ENCODE data around the gene NRG4. TPM values are rescaled to one million over a fixed set of nuclear protein-coding genes. Genes with fewer than 3 reads are reported as not detected.
A peak's percentile ranks its signal among the peaks of the same experiment; 100 is the strongest.
"Not testable (repeated sequence)": the region's sequence is repeated elsewhere in the genome, so short reads cannot be mapped to it uniquely, and the experiment has no call there.

NRG4 gene
- total RNA-seq, 1 experiment from 2014 or later = not detected

DNA sequence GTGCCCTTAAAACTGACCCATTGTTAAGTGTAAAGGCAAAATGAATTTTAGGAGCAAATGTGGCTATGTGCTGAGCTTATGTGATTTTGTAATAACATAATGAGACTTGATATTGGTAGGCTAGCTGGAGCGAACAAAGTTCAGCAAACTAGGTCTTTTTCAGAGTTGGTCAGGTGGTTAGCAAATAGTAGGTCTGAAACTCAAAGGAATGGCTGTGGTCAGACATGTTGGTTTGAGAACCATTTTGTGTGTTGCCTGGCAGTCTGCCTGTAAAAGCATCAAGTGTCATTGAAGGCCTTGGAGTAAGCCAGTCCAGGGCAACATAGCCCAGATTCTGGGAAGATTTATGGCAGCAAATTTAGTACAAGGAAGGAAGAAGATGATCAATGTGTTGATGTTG lies 92.1 kb downstream of the NRG4 start:
- H3K9me3 ChIP-seq (ENCODE audit: low read length) = no peaks in the 10 kb centered on the region
- no peak overlapping the region for H3K4me2 ChIP-seq (ENCODE audit: low read depth, low read length, poor library complexity, severe bottlenecking)
- peaks cover 30% of the 10 kb centered on the region; the same call in 1 of the 2 replicates for H3K36me3 ChIP-seq (ENCODE audit: insufficient read depth, low read length)
- H2AFZ ChIP-seq (ENCODE audit: low read length) = no peak overlapping the region
- no peaks in the 10 kb centered on the region for H3K9me2 ChIP-seq (replicated peaks; ENCODE audit: insufficient read depth, low read length)
- H3K27me3 ChIP-seq (ENCODE audit: low read length) = no peaks in the 10 kb centered on the region
- no peak overlapping the region for H3K4me3 ChIP-seq (ENCODE audit: low read length)
- H4K20me1 ChIP-seq (ENCODE audit: insufficient read depth, low read depth, low read length) = no peaks in the 10 kb centered on the region; the same call in 1 of the 2 replicates
- peaks cover 73% of the 10 kb centered on the region for H3K79me2 ChIP-seq (ENCODE audit: low read length)
- peaks cover 28% of the 10 kb centered on the region for H3K4me1 ChIP-seq (ENCODE audit: low read length)
- no peak for DNase-seq
- no peak overlapping the region for H3K9ac ChIP-seq (ENCODE audit: low read length)
- no peak overlapping the region for H3K27ac ChIP-seq (ENCODE audit: low read length)

DNA sequence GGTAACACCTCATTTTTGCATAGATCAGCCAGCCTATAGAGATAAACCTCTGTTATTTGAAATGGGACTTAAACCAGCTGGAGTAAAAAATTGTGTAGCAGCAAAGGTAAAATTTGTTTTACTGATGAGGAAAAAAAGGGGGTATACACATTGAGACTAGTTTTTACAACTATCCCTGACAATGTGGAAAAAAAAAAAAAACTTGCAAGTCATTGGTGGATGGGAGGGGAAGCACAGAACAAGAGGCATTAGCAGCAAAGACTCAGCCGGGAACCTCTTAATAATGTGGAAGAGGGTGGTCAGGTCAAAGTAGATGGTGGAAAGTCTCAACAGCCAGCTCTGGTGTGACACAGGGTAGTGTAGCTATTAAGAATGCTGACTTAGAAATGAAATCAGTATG lies 94.1 kb downstream of the NRG4 start:
- Histone ChIP-seq H3K9me2 (replicated peaks; ENCODE audit: insufficient read depth, low read length) (no peaks in the 10 kb centered on the region), H3K4me3 (ENCODE audit: low read length) (no peak overlapping the region), H3K4me1 (ENCODE audit: low read length) (peaks cover 11% of the 10 kb centered on the region), H3K36me3 (ENCODE audit: insufficient read depth, low read length) (peaks cover 42% of the 10 kb centered on the region), H3K4me2 (ENCODE audit: low read depth, low read length, poor library complexity, severe bottlenecking) (no peak overlapping the region), H4K20me1 (ENCODE audit: insufficient read depth, low read depth, low read length) (no peaks in the 10 kb centered on the region), H3K9ac (ENCODE audit: low read length) (no peak overlapping the region), H3K27ac (ENCODE audit: low read length) (no peak overlapping the region), H3K27me3 (ENCODE audit: low read length) (no peaks in the 10 kb centered on the region), H3K79me2 (ENCODE audit: low read length) (peaks cover 72% of the 10 kb centered on the region), H3K9me3 (ENCODE audit: low read length) (no peaks in the 10 kb centered on the region), H2AFZ (ENCODE audit: low read length) (no peak overlapping the region)
- DNase-seq = no peak

- no peak for DNase-seq
- Histone ChIP-seq H3K27me3 (ENCODE audit: low read length) (no peaks in the 10 kb centered on the region), H3K4me1 (ENCODE audit: low read length) (no peaks in the 10 kb centered on the region), H3K27ac (ENCODE audit: low read length) (no peak overlapping the region), H4K20me1 (ENCODE audit: insufficient read depth, low read depth, low read length) (no peaks in the 10 kb centered on the region), H3K9me3 (ENCODE audit: low read length) (no peaks in the 10 kb centered on the region), H3K9me2 (replicated peaks; ENCODE audit: insufficient read depth, low read length) (no peaks in the 10 kb centered on the region), H3K4me3 (ENCODE audit: low read length) (no peak overlapping the region), H3K36me3 (ENCODE audit: insufficient read depth, low read length) (peaks cover 42% of the 10 kb centered on the region), H3K79me2 (ENCODE audit: low read length) (peaks cover 69% of the 10 kb centered on the region), H3K4me2 (ENCODE audit: low read depth, low read length, poor library complexity, severe bottlenecking) (no peak overlapping the region), H2AFZ (ENCODE audit: low read length) (no peak overlapping the region), H3K9ac (ENCODE audit: low read length) (no peak overlapping the region)
These were observed 95.2 kb downstream of the NRG4 start for GRCh38 chr15:75916978-75917377.

- not testable (repeated sequence) for H2AFZ ChIP-seq (ENCODE audit: low read length); H3K27ac ChIP-seq (ENCODE audit: low read length); H3K9ac ChIP-seq (ENCODE audit: low read length); H4K20me1 ChIP-seq (ENCODE audit: insufficient read depth, low read depth, low read length); H3K27me3 ChIP-seq (ENCODE audit: low read length); H3K9me3 ChIP-seq (ENCODE audit: low read length); H3K4me1 ChIP-seq (ENCODE audit: low read length); DNase-seq; H3K4me2 ChIP-seq (ENCODE audit: low read depth, low read length, poor library complexity, severe bottlenecking); H3K4me3 ChIP-seq (ENCODE audit: low read length); H3K9me2 ChIP-seq (replicated peaks; ENCODE audit: insufficient read depth, low read length)
- Histone ChIP-seq H3K36me3 (ENCODE audit: insufficient read depth, low read length) (peaks cover 57% of the 10 kb centered on the region), H3K79me2 (ENCODE audit: low read length) (peaks cover 88% of the 10 kb centered on the region)
These were observed 101.9 kb downstream of the NRG4 start for GRCh38 chr15:75910355-75910754.

DNA sequence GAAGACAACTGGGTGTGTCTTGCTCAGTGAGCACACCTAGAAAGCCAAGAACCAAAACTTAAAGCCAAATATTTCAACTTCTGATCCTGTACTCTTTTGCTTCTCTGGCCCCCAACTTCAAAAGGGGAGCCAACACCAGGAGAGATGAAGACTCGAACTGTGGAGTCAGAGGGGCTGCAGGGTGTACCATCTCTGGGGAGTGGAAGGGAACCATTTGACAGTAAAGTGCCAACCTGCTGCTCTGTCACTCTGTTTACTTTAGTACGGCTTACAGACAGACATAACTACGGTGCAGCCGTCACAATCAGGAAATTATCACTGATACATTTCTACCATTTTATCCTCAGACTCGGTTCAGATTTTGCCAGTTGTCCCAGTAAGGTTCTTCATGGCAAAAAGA lies 107.0 kb downstream of the NRG4 start:
- Histone ChIP-seq H3K36me3 (ENCODE audit: insufficient read depth, low read length) (peaks cover 38% of the 10 kb centered on the region), H3K4me1 (ENCODE audit: low read length) (peaks cover 29% of the 10 kb centered on the region), H3K4me2 (ENCODE audit: low read depth, low read length, poor library complexity, severe bottlenecking) (peak overlapping the region; percentile 76), H3K27me3 (ENCODE audit: low read length) (no peaks in the 10 kb centered on the region), H4K20me1 (ENCODE audit: insufficient read depth, low read depth, low read length) (no peaks in the 10 kb centered on the region), H3K9me3 (ENCODE audit: low read length) (no peaks in the 10 kb centered on the region), H3K27ac (ENCODE audit: low read length) (no peak overlapping the region), H3K9me2 (replicated peaks; ENCODE audit: insufficient read depth, low read length) (no peaks in the 10 kb centered on the region), H3K4me3 (ENCODE audit: low read length) (peak overlapping the region; percentile 97), H2AFZ (ENCODE audit: low read length) (no peak overlapping the region), H3K79me2 (ENCODE audit: low read length) (peaks cover 63% of the 10 kb centered on the region), H3K9ac (ENCODE audit: low read length) (peak overlapping the region; percentile 45; the same call in 1 of the 2 replicates)
- DNase-seq = no peak

DNA sequence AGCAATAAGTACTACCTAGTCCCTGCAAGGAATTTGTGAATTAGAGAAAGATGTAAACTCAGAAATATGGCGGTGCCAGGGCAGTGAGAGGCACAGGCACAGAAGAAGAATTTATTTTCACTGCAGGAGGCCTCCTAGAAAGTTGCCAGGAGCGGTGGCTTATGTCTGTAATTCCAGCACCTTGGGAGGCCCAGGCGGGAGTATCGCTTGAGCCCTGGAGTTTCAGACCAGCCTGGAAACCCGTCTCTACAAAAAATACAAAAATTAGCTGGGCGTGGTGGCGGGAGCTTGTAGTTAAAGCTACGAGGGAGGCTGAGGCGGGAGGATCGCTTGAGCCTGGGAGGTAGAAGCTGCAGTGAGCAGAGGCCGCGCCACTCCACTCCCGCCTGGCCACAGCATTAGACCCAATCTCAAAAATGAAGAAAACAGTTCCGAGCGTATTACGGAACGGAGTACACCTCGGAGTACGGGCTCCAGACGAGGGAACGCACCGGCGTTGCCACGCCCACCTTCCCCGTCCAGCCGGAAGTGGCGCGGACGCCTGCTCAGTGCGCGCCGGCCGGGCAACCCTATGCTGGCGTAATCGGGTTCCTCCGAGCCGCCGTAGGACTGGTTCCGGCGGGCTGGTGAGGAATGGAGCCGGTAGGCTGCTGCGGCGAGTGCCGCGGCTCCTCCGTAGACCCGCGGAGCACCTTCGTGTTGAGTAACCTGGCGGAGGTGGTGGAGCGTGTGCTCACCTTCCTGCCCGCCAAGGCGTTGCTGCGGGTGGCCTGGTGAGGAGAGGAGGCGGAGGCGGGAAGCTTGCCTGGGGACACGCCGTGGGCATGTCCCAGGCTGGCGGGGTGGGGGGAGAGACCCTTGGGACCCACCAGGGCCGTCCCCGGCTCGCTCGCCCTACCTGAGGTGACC lies 108.6 kb downstream of the NRG4 start, which contains the start of gene FBXO22:
TSS of gene FBXO22 (plus strand) at position 548 of the 909 bp plus-strand sequence. CDS start at position 634, 86 bp downstream.
- Histone ChIP-seq H2AFZ (ENCODE audit: low read length) (peak within 1 kb of the TSS; percentile 64; the same call in 1 of the 2 replicates), H3K9me3 (ENCODE audit: low read length) (no peaks in the 10 kb centered on the region), H3K9me2 (replicated peaks; ENCODE audit: insufficient read depth, low read length) (no peaks in the 10 kb centered on the region), H3K27me3 (ENCODE audit: low read length) (no peaks in the 10 kb centered on the region), H3K4me1 (ENCODE audit: low read length) (peaks cover 29% of the 10 kb centered on the region), H3K36me3 (ENCODE audit: insufficient read depth, low read length) (peaks cover 22% of the 10 kb centered on the region; the same call in 1 of the 2 replicates), H3K9ac (ENCODE audit: low read length) (peak within 1 kb of the TSS; percentile 91), H3K4me2 (ENCODE audit: low read depth, low read length, poor library complexity, severe bottlenecking) (peak within 1 kb of the TSS; percentile 76), H4K20me1 (ENCODE audit: insufficient read depth, low read depth, low read length) (no peaks in the 10 kb centered on the region), H3K4me3 (ENCODE audit: low read length) (peak within 1 kb of the TSS; percentile 97), H3K79me2 (ENCODE audit: low read length) (peaks cover 46% of the 10 kb centered on the region), H3K27ac (ENCODE audit: low read length) (peak within 1 kb of the TSS; percentile 53; the same call in 1 of the 2 replicates)
- peak; percentile 97 for DNase-seq

DNA sequence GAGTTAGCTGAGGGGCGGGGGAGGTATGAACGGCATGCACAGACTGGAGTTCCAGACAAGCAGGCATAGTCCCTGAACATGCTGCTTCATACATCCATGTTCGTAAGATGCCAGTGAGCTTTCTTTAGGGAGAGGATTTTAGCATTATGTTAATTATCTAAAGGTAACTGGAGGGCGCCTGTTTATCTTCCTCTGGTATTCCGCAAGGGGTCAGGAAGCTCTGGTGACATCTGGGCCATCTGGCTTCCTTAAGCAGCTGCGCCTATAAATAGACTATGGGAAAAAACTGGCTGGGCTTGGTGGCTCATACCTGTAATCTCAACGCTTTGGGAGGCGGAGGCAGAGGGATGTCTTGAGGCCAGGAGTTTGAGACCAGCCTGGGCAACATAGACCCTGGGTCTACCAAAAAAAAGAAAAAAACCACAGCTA lies 110.1 kb downstream of the NRG4 start:
- no peak for DNase-seq
- H3K9me2 ChIP-seq (replicated peaks; ENCODE audit: insufficient read depth, low read length) = no peaks in the 10 kb centered on the region
- peaks cover 19% of the 10 kb centered on the region; the same call in 1 of the 2 replicates for H3K36me3 ChIP-seq (ENCODE audit: insufficient read depth, low read length)
- H3K9ac ChIP-seq (ENCODE audit: low read length) = no peak overlapping the region
- no peaks in the 10 kb centered on the region for H3K27me3 ChIP-seq (ENCODE audit: low read length)
- peaks cover 29% of the 10 kb centered on the region for H3K4me1 ChIP-seq (ENCODE audit: low read length)
- H3K9me3 ChIP-seq (ENCODE audit: low read length) = no peaks in the 10 kb centered on the region
- no peak overlapping the region for H3K27ac ChIP-seq (ENCODE audit: low read length)
- H4K20me1 ChIP-seq (ENCODE audit: insufficient read depth, low read depth, low read length) = no peaks in the 10 kb centered on the region
- peaks cover 33% of the 10 kb centered on the region for H3K79me2 ChIP-seq (ENCODE audit: low read length)
- H3K4me2 ChIP-seq (ENCODE audit: low read depth, low read length, poor library complexity, severe bottlenecking) = no peak overlapping the region
- H2AFZ ChIP-seq (ENCODE audit: low read length) = no peak overlapping the region
- no peak overlapping the region for H3K4me3 ChIP-seq (ENCODE audit: low read length)

GRCh38 chr15:75900577-75900976 lies 111.6 kb downstream of the NRG4 start:
- H3K4me3 ChIP-seq (ENCODE audit: low read length) = no peak overlapping the region
- H3K36me3 ChIP-seq (ENCODE audit: insufficient read depth, low read length) = peaks cover 5% of the 10 kb centered on the region; the same call in 1 of the 2 replicates
- peaks cover 27% of the 10 kb centered on the region for H3K4me1 ChIP-seq (ENCODE audit: low read length)
- H3K9me2 ChIP-seq (replicated peaks; ENCODE audit: insufficient read depth, low read length) = no peaks in the 10 kb centered on the region
- no peak overlapping the region for H2AFZ ChIP-seq (ENCODE audit: low read length)
- no peak overlapping the region for H3K9ac ChIP-seq (ENCODE audit: low read length)
- H3K27ac ChIP-seq (ENCODE audit: low read length) = 0 out of 2 replicates have a peak overlapping the region, but pooled peaks have one; percentile 35
- H3K79me2 ChIP-seq (ENCODE audit: low read length) = peaks cover 17% of the 10 kb centered on the region
- no peaks in the 10 kb centered on the region for H4K20me1 ChIP-seq (ENCODE audit: insufficient read depth, low read depth, low read length)
- H3K9me3 ChIP-seq (ENCODE audit: low read length) = no peaks in the 10 kb centered on the region
- DNase-seq = no peak
- H3K4me2 ChIP-seq (ENCODE audit: low read depth, low read length, poor library complexity, severe bottlenecking) = peak overlapping the region; percentile 41
- no peaks in the 10 kb centered on the region for H3K27me3 ChIP-seq (ENCODE audit: low read length)
